HG03571 (cell line): ENCODE measurements around the gene ESRP2.

Source experiments
- ATAC-seq: cut with Tn5 transposase; IDR thresholded peaks from one replicate; pipeline ENCODE4 v1.9.1; 2021; ENCODE audit not compliant: unreplicated experiment

ESRP2 gene

DNA sequence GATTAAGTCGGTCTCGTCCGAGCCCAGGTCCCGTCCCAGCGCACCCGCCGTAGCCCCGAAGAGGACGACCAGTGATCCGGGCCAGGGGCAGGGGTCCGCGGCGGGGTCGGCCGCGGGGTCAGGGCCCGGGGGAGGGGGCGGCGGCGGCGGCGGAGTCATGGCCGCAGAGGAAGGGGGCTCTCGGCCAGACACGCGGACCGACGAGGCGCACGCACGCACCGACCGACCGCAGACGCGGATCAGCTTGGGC lies at the start of gene ESRP2:
TSS of gene ESRP2 (minus strand) at position 241 of the 250 bp plus-strand sequence. CDS start at position 159, 82 bp downstream.
- no peak for ATAC-seq

DNA sequence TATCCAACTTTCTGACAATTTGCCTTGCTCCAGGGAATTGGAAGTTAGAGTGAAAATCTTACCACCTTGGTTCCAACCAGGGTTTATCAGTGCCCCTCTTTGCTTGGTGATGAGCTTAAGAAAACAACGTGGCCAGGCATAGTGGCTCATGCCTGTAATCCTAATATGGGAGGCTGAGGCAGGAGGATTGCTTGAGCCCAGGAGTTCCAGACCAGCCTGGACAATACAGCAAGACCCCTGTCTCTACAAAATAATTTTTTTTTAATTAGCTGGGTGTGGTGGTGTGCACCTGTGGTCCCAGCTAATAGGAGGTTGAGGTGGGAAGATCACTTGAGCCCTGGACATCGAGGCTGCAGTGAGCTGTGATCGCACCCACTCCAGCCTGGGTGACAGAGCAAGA lies 49.8 kb upstream of the ESRP2 start:
- ATAC-seq: no peak

DNA sequence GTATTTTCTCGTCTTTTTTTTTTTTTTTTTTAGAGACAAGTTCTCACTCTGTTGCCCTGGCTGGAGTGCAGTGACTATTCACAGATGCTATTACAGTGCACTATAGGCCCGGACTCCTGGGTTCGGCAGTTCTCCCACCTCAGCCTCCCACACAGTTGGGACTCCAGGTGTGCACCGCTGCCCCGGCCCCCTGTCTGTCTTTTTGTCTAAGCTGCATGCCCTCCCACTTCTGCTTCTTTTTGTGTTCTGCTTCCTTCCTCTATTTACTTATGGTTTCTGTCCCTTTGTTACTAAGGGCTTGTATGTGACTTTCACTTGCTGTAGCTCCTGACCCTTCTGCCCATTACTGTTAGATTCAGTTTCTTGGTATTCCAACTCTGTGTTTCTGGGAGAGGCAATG lies 48.9 kb upstream of the ESRP2 start:
- ATAC-seq: peak; percentile 42

DNA sequence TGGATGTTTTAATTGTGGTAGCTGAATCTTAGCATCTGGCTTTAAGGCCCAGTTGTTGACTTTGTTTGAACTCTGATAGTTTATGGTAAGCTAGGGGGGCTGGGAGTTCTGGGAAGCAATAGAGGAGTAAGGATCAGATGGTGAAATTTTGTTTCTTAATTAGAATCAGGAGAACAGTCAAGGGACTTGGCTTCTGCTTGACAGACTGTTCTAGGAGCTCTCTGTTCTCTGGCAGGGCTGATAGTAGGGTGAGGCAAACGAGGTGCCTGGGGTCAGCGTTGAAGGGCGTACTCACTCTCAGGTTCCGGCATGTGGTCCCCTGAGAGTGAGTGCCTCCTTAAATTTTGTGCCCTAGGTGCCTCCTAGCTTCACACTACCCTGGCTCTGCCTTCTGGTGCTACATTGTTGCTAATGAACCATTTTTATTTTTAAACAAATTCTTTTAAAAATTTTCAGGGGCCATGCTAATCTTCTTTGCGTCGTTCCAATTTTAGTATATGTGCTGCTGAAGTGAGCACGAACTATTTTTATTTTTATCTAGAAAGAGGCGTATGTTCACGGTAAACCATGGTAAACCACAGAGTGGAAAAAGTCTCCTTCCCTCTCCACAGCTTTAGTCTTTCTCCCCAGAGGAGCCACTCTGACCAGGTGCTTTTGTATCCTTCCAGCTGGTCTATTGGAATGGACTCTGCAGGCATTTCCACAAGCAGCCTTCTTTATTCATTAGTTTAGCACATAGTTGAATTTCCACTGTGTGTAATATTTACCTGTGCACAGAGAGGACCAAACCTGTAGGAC lies 48.1 kb upstream of the ESRP2 start:
- ATAC-seq: peak; percentile 40

GRCh38 chr16:68283346-68283745 lies 47.4 kb upstream of the ESRP2 start:
- ATAC-seq: no peak

DNA sequence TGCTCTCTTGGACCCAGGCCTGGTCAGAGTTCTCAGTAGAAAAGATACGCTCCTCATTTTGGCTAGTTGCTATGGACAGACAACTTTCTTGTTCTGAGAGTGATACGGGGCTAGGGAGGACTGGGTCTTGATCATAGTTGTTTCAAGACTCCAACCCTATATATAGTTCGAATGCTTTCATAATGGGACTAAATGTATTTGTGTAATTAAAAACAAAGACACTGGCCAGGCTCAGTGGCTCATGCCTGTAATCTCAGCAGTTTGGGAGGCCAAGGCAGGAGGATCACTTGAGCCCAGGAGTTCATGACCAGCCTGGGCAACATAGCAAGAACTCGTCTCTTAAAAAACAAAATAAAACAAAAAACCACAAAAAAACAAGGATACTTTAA lies 46.1 kb upstream of the ESRP2 start:
- no peak for ATAC-seq

- no peak for ATAC-seq
Observed at GRCh38 chr16:68281368-68282063, 45.6 kb upstream of the ESRP2 start.

DNA sequence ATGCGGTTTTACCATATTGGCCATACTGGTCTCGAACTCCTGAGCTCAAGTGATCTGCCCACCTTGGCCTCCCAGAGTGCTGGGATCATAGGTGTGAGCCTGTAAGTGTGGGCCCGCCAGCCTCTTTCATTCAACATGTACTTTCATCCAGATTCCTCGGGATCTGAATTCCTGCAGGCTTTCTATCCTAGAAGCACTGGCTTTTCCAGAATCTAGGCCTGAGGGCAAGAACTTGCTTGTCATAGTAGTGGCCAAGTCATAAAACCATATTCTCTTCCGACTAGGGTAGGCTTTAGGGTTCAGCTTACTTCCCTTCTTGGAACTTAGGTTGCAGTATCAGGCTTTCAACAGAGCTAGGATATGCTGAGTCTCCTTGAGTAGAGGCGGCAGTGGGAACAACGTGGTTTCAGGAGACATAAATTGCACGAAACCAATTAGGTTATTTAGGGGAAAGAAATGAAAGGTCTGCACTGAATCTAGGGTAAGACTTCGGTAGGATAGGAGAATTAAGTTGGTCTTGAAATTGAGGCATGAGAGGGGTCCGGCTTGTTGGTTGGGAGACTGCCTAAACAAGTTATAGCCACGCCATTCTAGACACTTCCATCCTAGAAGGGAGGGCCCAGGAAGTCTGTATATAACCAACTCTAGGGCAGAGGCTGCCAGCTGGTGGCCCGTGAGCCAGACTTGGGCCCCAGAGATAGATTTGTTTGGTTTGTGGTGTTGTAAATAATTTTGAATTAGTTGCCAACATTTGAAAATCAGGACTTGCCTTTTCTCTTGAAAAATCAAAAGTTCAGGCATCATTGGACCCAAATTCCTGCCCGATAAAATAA lies 44.0 kb upstream of the ESRP2 start:
- ATAC-seq: no peak

DNA sequence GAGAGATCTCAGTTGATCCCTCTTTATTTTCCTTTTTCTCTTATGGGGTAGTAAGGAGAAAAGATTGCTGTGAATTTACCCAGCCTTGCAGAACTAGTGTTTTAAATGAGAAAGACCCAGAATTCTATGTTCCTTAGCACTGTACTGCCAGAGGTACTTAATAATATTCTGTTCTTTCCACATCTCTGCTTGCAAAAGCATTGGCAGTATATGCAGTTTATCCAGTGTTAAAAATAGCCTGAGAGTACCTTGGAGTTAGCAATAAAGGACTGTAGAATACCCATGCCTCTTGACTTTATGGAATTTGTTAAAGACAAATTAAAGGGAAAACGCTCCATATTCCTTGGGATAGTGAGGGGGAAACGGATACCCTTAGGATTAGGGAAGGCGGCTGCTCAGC lies 40.3 kb upstream of the ESRP2 start:
- ATAC-seq: no peak

- ATAC-seq: peak; percentile 60
Observed at GRCh38 chr16:68275611-68276191, 39.8 kb upstream of the ESRP2 start.

- no peak for ATAC-seq
Observed at GRCh38 chr16:68274441-68274840, 38.5 kb upstream of the ESRP2 start.

GRCh38 chr16:68273896-68274295 lies 38.0 kb upstream of the ESRP2 start:
- ATAC-seq: no peak

GRCh38 chr16:68273459-68273858 lies 37.5 kb upstream of the ESRP2 start:
- no peak for ATAC-seq

- no peak for ATAC-seq
Observed at GRCh38 chr16:68272507-68273209, 36.7 kb upstream of the ESRP2 start.

GRCh38 chr16:68270353-68270752 lies 34.4 kb upstream of the ESRP2 start:
- no peak for ATAC-seq

GRCh38 chr16:68269793-68270192 lies 33.9 kb upstream of the ESRP2 start:
- no peak for ATAC-seq

- no peak for ATAC-seq
Observed at GRCh38 chr16:68267612-68268405, 31.9 kb upstream of the ESRP2 start.

GRCh38 chr16:68265078-68265920 lies 29.4 kb upstream of the ESRP2 start:
- no peak for ATAC-seq
